Lung (tissue), 12 donors: ENCODE data around the gene L3MBTL4. TPM values are rescaled to one million over a fixed set of nuclear protein-coding genes. Genes with fewer than 3 reads are reported as not detected.

Experiments used
- ATAC-seq: fragments of 200-7000 bp; cut with Tn5 transposase; one replicate; pipeline ENCODE4 v1.9.1; 2020; ENCODE audit warnings: moderate number of reproducible peaks; ENCODE audit not compliant: insufficient read depth, low FRiP score
- DNase-seq, 3 donors: peaks; one replicate each; pipeline ENCODE4 v3.0.0-alpha.2; 2013 to 2017
- H3K27ac ChIP-seq, 2 donors: one replicate each; pipeline ENCODE4 v1.5.1; 2013; ENCODE audit warnings: mild to moderate bottlenecking in 2 of 2, moderate library complexity in 2 of 2, control low read depth in 1 of 2, inconsistent platforms in 1 of 2, low read depth in 1 of 2, low read length in 1 of 2
- H3K27me3 ChIP-seq, 3 donors: one replicate each; pipeline ENCODE4 v1.5.1; 2013; ENCODE audit warnings: low read length in 2 of 3; ENCODE audit not compliant: control insufficient read depth in 3 of 3, insufficient read depth in 3 of 3
- H3K36me3 ChIP-seq, 4 donors: one replicate each; pipeline ENCODE4 v1.5.1; 2013; ENCODE audit warnings: low read length in 4 of 4, mild to moderate bottlenecking in 1 of 4, moderate library complexity in 1 of 4; ENCODE audit not compliant: control insufficient read depth in 4 of 4, insufficient read depth in 4 of 4
- H3K4me1 ChIP-seq, 5 donors: one replicate each; pipeline ENCODE4 v1.5.1; 2013; ENCODE audit warnings: low read length in 5 of 5, mild to moderate bottlenecking in 2 of 5, moderate library complexity in 1 of 5; ENCODE audit not compliant: control insufficient read depth in 5 of 5, insufficient read depth in 5 of 5
- H3K4me3 ChIP-seq: one replicate; pipeline ENCODE4 v1.5.1; 2013; ENCODE audit warnings: mild to moderate bottlenecking, control low read depth, moderate library complexity
- H3K9ac ChIP-seq, 2 donors: one replicate each; pipeline ENCODE4 v1.5.1; 2013; ENCODE audit warnings: low read length in 2 of 2, control low read depth in 1 of 2; ENCODE audit not compliant: insufficient read depth in 1 of 2
- H3K9me3 ChIP-seq, 4 donors: one replicate each; pipeline ENCODE4 v1.5.1; 2013; ENCODE audit warnings: low read length in 3 of 4, mild to moderate bottlenecking in 1 of 4, moderate library complexity in 1 of 4; ENCODE audit not compliant: control insufficient read depth in 4 of 4, insufficient read depth in 3 of 4
- CTCF ChIP-seq: IDR thresholded peaks from 2 replicates; pipeline ENCODE4 v1.5.1; 2012; ENCODE audit warnings: mild to moderate bottlenecking; ENCODE audit errors: control extremely low read depth, extremely low read depth
- WGBS, 2 donors: extraction: QIAGEN DNeasy Blood & Tissue Kit; methylation state at CpG; one replicate each; pipeline ENCODE4 v1.1.7; 2013; 5-methylcytosine and 5-hydroxymethylcytosine counted together
- polyA plus RNA-seq, 2 donors: library from polyadenylated mRNA; stranded (reverse); fragments of 200-250 nt; gene quantifications; one replicate each; pipeline ENCODE4 v1.2.1, GENCODE V29; 2013
- total RNA-seq, 2 donors: library from RNA; depleted of rRNA in 1 of 2; stranded (reverse); fragments of >200 nt in 1 of 2; gene quantifications; one replicate each; pipeline ENCODE4 v1.2.1, GENCODE V29; 2014 to 2021
- donor health status: control.
- donor health status: control.
- donor health status: Bipolar disorder and iron deficiency.
- donor health status: healthy.
- donor health status: DM: yes; HTN: yes; CAD: no.

The L3MBTL4 gene
- total and polyA plus RNA-seq, 4 donors: 2.8 to 16.8 (median 9.9) TPM

- no peak overlapping the region for H3K9ac ChIP-seq
- no peak overlapping the region for H3K27ac ChIP-seq
- H3K4me1 ChIP-seq: no peaks in the 10 kb centered on the region
- no peaks in the 10 kb centered on the region for H3K27me3 ChIP-seq
- no peak for ATAC-seq
- 84 to 94% methylated on average over 2 of the region's 2 CpGs for whole genome bisulfite sequencing, 2 donors
- TF ChIP-seq CTCF: no peak
- no peak for DNase-seq
- H3K4me3 ChIP-seq: no peak overlapping the region
- no peaks in the 10 kb centered on the region for H3K9me3 ChIP-seq
- peaks cover 0 to 1% (median 0%) of the 10 kb centered on the region in 4 donors for H3K36me3 ChIP-seq
Observed at GRCh38 chr18:6215888-6216287, 198.8 kb downstream of the L3MBTL4 start.

GRCh38 chr18:6211174-6211504, 203.6 kb downstream of the L3MBTL4 start:
- H3K4me3 ChIP-seq: no peak overlapping the region
- no peak for DNase-seq
- whole genome bisulfite sequencing, 2 donors: 94 to 100% methylated on average over 1 of the region's 1 CpG
- no peak overlapping the region for H3K27ac ChIP-seq
- no peak for TF ChIP-seq CTCF
- no peaks in the 10 kb centered on the region for H3K27me3 ChIP-seq
- no peaks in the 10 kb centered on the region for H3K36me3 ChIP-seq
- no peak overlapping the region for H3K9ac ChIP-seq
- no peak for ATAC-seq
- no peaks in the 10 kb centered on the region for H3K9me3 ChIP-seq
- peaks cover 0 to 5% (median 2%) of the 10 kb centered on the region in 5 donors for H3K4me1 ChIP-seq

- Histone ChIP-seq H3K9me3 (no peaks in the 10 kb centered on the region), H3K27me3 (no peaks in the 10 kb centered on the region), H3K9ac (no peak overlapping the region), H3K4me3 (no peak overlapping the region), H3K4me1 (peaks cover 0 to 5% (median 2%) of the 10 kb centered on the region in 5 donors), H3K27ac (no peak overlapping the region), H3K36me3 (no peaks in the 10 kb centered on the region)
- peak; percentile 27 for ATAC-seq
- WGBS, 2 donors: 62 to 64% methylated on average over 3 of the region's 3 CpGs
- no peak for TF ChIP-seq CTCF
- peak in 2 of 3 donors; percentile 12 to 28 for DNase-seq
Observed at GRCh38 chr18:6210349-6211173, 204.2 kb downstream of the L3MBTL4 start.
